ENCODE measurements around the gene HIPK2. TPM values are rescaled to one million over a fixed set of nuclear protein-coding genes. Genes with fewer than 3 reads are reported as not detected.

Gene HIPK2
- total RNA-seq, 1 donor, result 28.8 TPM

- DNase-seq (ENCODE audit: low read depth), result no peak
- no peak overlapping the region for H3K4me3 ChIP-seq (ENCODE audit: low read depth, low read length)
- no peak for TF ChIP-seq CTCF (IDR thresholded peaks at IDR 0.05; ENCODE audit: insufficient read depth, low read length)
Measured at GRCh38 chr7:139568813-139569490, 208.8 kb downstream of the HIPK2 start.

GRCh38 chr7:139568346-139568675 is 209.5 kb downstream of the HIPK2 start:
- no peak for DNase-seq (ENCODE audit: low read depth)
- H3K4me3 ChIP-seq (ENCODE audit: low read depth, low read length), result no peak overlapping the region
- TF ChIP-seq CTCF (IDR thresholded peaks at IDR 0.05; ENCODE audit: insufficient read depth, low read length), result no peak

GRCh38 chr7:139567647-139568345 is 210.0 kb downstream of the HIPK2 start:
- H3K4me3 ChIP-seq (ENCODE audit: low read depth, low read length), result no peak overlapping the region
- no peak for TF ChIP-seq CTCF (IDR thresholded peaks at IDR 0.05; ENCODE audit: insufficient read depth, low read length)
- DNase-seq (ENCODE audit: low read depth), result no peak

- DNase-seq (ENCODE audit: low read depth), result no peak
- H3K4me3 ChIP-seq (ENCODE audit: low read depth, low read length), result no peak overlapping the region
- no peak for TF ChIP-seq CTCF (IDR thresholded peaks at IDR 0.05; ENCODE audit: insufficient read depth, low read length)
Measured at GRCh38 chr7:139566736-139567646, 210.8 kb downstream of the HIPK2 start.

DNA sequence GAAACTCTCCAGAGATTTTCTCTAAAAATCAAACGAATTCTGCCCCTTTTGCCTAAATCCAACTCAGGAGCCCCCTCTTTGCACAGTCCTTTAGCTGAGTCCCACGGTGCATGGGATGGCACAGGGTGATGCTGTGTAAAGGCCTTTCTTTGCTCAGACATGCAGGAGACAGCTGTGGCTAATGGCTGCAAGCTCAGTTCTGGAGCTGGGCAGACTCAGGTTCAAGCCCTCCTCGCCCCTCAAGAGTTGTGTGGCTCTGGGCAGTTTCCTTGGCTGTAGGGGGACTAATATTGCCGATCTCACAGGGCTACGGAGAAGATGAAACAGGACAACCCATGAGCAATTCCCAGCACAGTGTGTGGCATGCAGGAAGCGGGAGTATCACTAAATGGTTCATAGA is 211.7 kb downstream of the HIPK2 start:
- H3K4me3 ChIP-seq (ENCODE audit: low read depth, low read length), result no peak overlapping the region
- DNase-seq (ENCODE audit: low read depth), result no peak
- no peak for TF ChIP-seq CTCF (IDR thresholded peaks at IDR 0.05; ENCODE audit: insufficient read depth, low read length)

GRCh38 chr7:139563856-139564255 is 213.9 kb downstream of the HIPK2 start:
- TF ChIP-seq CTCF (IDR thresholded peaks at IDR 0.05; ENCODE audit: insufficient read depth, low read length), result no peak
- DNase-seq (ENCODE audit: low read depth), result no peak
- H3K4me3 ChIP-seq (ENCODE audit: low read depth, low read length), result no peak overlapping the region
